DLD1 (cell line): ENCODE data around the gene SCTR.

ENCODE experiments used
- in situ Hi-C: cut with HindIII; loops from 2 replicates; pipeline ENCODE4 v1.10.0; 2017; ENCODE audit warnings: low sequenced_read_pairs

Gene SCTR

GRCh38 chr2:119449521-119449920, 74.8 kb downstream of the SCTR start:
- in situ Hi-C loops: no loop called here

- in situ Hi-C loops: no loop called here
These were observed 75.7 kb downstream of the SCTR start for GRCh38 chr2:119448427-119449141.

- in situ Hi-C loops: no loop called here
These were observed 78.2 kb downstream of the SCTR start for GRCh38 chr2:119446037-119446436.

- in situ Hi-C loops: no loop called here
These were observed 81.4 kb downstream of the SCTR start for GRCh38 chr2:119442850-119443249.

GRCh38 chr2:119442226-119442619, 82.1 kb downstream of the SCTR start:
- in situ Hi-C loops: no loop called here

- in situ Hi-C loops: no loop called here
These were observed 82.7 kb downstream of the SCTR start for GRCh38 chr2:119441376-119442225.

GRCh38 chr2:119440873-119441272, 83.4 kb downstream of the SCTR start:
- in situ Hi-C loops: no loop called here

- in situ Hi-C loops: no loop called here
These were observed 83.8 kb downstream of the SCTR start for GRCh38 chr2:119440501-119440870.

- in situ Hi-C loops: no loop called here
These were observed 84.4 kb downstream of the SCTR start for GRCh38 chr2:119439574-119440500.

GRCh38 chr2:119438726-119439284, 85.5 kb downstream of the SCTR start:
- in situ Hi-C loops: no loop called here

GRCh38 chr2:119438128-119438656, 86.1 kb downstream of the SCTR start:
- in situ Hi-C loops: no loop called here

- in situ Hi-C loops: no loop called here
These were observed 87.1 kb downstream of the SCTR start for GRCh38 chr2:119436993-119437772.

- in situ Hi-C loops: no loop called here
These were observed 88.4 kb downstream of the SCTR start for GRCh38 chr2:119435953-119436297.

GRCh38 chr2:119435081-119435952, 89.0 kb downstream of the SCTR start:
- in situ Hi-C loops: no loop called here

- in situ Hi-C loops: no loop called here
These were observed 89.6 kb downstream of the SCTR start for GRCh38 chr2:119434664-119435063.

- in situ Hi-C loops: no loop called here
These were observed 90.5 kb downstream of the SCTR start for GRCh38 chr2:119433636-119434327.

- in situ Hi-C loops: no loop called here
These were observed 91.3 kb downstream of the SCTR start for GRCh38 chr2:119432851-119433522.
